IMR-90 (cell line): ENCODE data around the gene PTPRS. TPM values are rescaled to one million over a fixed set of nuclear protein-coding genes. Genes with fewer than 3 reads are reported as not detected.

Experiments
- ATAC-seq: fragments of 200-7000 bp; cut with Tn5 transposase; 2 replicates; pipeline ENCODE4 v1.9.1; 2020; ENCODE audit warnings: low read depth, mild to moderate bottlenecking, moderate library complexity
- BruUV-seq: library from RNA; stranded (reverse); fragments of 400-500 nt; replicated peaks from 2 replicates; lab custom pipeline; 2021; lab: Mats Ljungman, UMichigan
- CTCF ChIA-PET: fragments of 300-600 bp; formaldehyde crosslinking; extraction: SDS; loops from one replicate; lab custom pipeline; 2021; ENCODE audit warnings: antibody characterized with exemption; lab: Yijun Ruan, JAX
- POLR2A ChIA-PET: fragments of 300-600 bp; sonication (Branson Sonifier 250); formaldehyde crosslinking; loops from one replicate; lab custom pipeline; 2022; ENCODE audit warnings: antibody characterized with exemption; ENCODE audit not compliant: unreplicated experiment; lab: Charles Lee
- DNase-seq: peaks from one replicate; pipeline ENCODE4 v3.0.0; 2013
- H2AFZ ChIP-seq: replicated peaks from 2 replicates; pipeline ENCODE3; 2013; ENCODE audit warnings: low read length, mild to moderate bottlenecking; ENCODE audit not compliant: poor library complexity
- H2AK5ac ChIP-seq: 2 replicates; pipeline ENCODE4 v1.6.1; 2013; ENCODE audit warnings: low read depth, low read length, inconsistent platforms
- H2AK9ac ChIP-seq: replicated peaks from 2 replicates; pipeline ENCODE3; 2013; ENCODE audit warnings: mild to moderate bottlenecking, low read depth, low read length, moderate library complexity; ENCODE audit not compliant: poor library complexity
- H2BK120ac ChIP-seq: 2 replicates; pipeline ENCODE4 v1.6.1; 2013; ENCODE audit warnings: low read depth, low read length, inconsistent platforms
- H2BK15ac ChIP-seq: 3 replicates; pipeline ENCODE4 v1.6.1; 2013; ENCODE audit warnings: low read depth, low read length, inconsistent platforms
- H2BK20ac ChIP-seq: 2 replicates; pipeline ENCODE4 v1.6.1; 2013; ENCODE audit warnings: low read depth, mild to moderate bottlenecking, inconsistent platforms, low read length, moderate library complexity
- H2BK5ac ChIP-seq: 2 replicates; pipeline ENCODE4 v1.6.1; 2013; ENCODE audit warnings: mild to moderate bottlenecking, low read depth, low read length, inconsistent platforms; ENCODE audit not compliant: poor library complexity, severe bottlenecking
- H3K14ac ChIP-seq: replicated peaks from 2 replicates; pipeline ENCODE4 v1.6.1; 2013; ENCODE audit warnings: low read depth, low read length, inconsistent platforms
- H3K18ac ChIP-seq: 2 replicates; pipeline ENCODE4 v1.6.1; 2013; ENCODE audit warnings: low read depth, low read length, control low read depth
- H3K23ac ChIP-seq: 2 replicates; pipeline ENCODE4 v1.6.1; 2013; ENCODE audit warnings: low read depth, low read length, inconsistent platforms
- H3K27ac ChIP-seq: 2 replicates; pipeline ENCODE4 v1.5.1; 2013; ENCODE audit warnings: mild to moderate bottlenecking, control low read depth, low read length; ENCODE audit not compliant: insufficient read depth
- H3K27me3 ChIP-seq: 2 replicates; pipeline ENCODE4 v1.6.1; 2013; ENCODE audit warnings: low read length; ENCODE audit not compliant: control insufficient read depth, insufficient read depth
- H3K36me3 ChIP-seq: 2 replicates; pipeline ENCODE4 v1.6.1; 2013; ENCODE audit warnings: low read length, mixed read lengths; ENCODE audit not compliant: control insufficient read depth, insufficient read depth
- H3K4ac ChIP-seq: 2 replicates; pipeline ENCODE4 v1.6.1; 2013; ENCODE audit warnings: low read depth, low read length, inconsistent platforms
- H3K4me1 ChIP-seq: 2 replicates; pipeline ENCODE4 v1.6.1; 2013; ENCODE audit warnings: low read length, mixed read lengths; ENCODE audit not compliant: control insufficient read depth, insufficient read depth
- H3K4me2 ChIP-seq: 2 replicates; pipeline ENCODE4 v1.6.1; 2013; ENCODE audit warnings: low read depth, mild to moderate bottlenecking, control low read depth, low read length, moderate library complexity
- H3K4me3 ChIP-seq: 2 replicates; pipeline ENCODE4 v1.5.1; 2013; ENCODE audit warnings: low read depth, mild to moderate bottlenecking, control low read depth, low read length, moderate library complexity; ENCODE audit not compliant: insufficient read depth
- H3K56ac ChIP-seq: 2 replicates; pipeline ENCODE4 v1.6.1; 2013; ENCODE audit warnings: low read length, inconsistent platforms; ENCODE audit not compliant: insufficient read depth; ENCODE audit errors: extremely low read depth
- H3K79me1 ChIP-seq, 2 experiments: 2 replicates each; pipeline ENCODE4 v1.6.1; 2013; ENCODE audit warnings: low read length in 2 of 2, inconsistent platforms in 1 of 2, low read depth in 1 of 2
- H3K9ac ChIP-seq: 2 replicates; pipeline ENCODE4 v1.6.1; 2013; ENCODE audit warnings: low read depth, low read length, control low read depth
- H3K9me1 ChIP-seq: 2 replicates; pipeline ENCODE4 v1.6.1; 2013; ENCODE audit warnings: low read length, inconsistent platforms; ENCODE audit not compliant: insufficient read depth
- H3K9me3 ChIP-seq: 2 replicates; pipeline ENCODE4 v1.6.1; 2013; ENCODE audit warnings: low read length; ENCODE audit not compliant: control insufficient read depth, insufficient read depth
- H4K20me1 ChIP-seq: 2 replicates; pipeline ENCODE4 v1.6.1; 2013; ENCODE audit warnings: low read length, inconsistent platforms; ENCODE audit not compliant: insufficient read depth
- H4K5ac ChIP-seq: 2 replicates; pipeline ENCODE4 v1.6.1; 2013; ENCODE audit warnings: mild to moderate bottlenecking, low read depth, low read length, control low read depth
- H4K8ac ChIP-seq, 2 experiments: 2 replicates each; pipeline ENCODE4 v1.6.1; 2013; ENCODE audit warnings: low read depth in 2 of 2, low read length in 2 of 2, control low read depth in 1 of 2, inconsistent platforms in 1 of 2
- H4K91ac ChIP-seq: 2 replicates; pipeline ENCODE4 v1.6.1; 2013; ENCODE audit warnings: low read depth, low read length, inconsistent platforms; ENCODE audit not compliant: insufficient read depth
- CEBPB ChIP-seq: IDR thresholded peaks from 2 replicates; pipeline ENCODE4 v1.6.1; 2012; ENCODE audit warnings: low read depth, low read length, improper control_type of control experiment
- FOS ChIP-seq: fragments of 150-350 bp; IDR thresholded peaks from 2 replicates; pipeline ENCODE4 v1.6.1; 2016; ENCODE audit warnings: low read depth, low read length
- MAFK ChIP-seq: IDR thresholded peaks from 2 replicates; pipeline ENCODE4 v1.6.1; 2012; ENCODE audit warnings: low read depth, low read length, improper control_type of control experiment
- RAD21 ChIP-seq: IDR thresholded peaks from 2 replicates; pipeline ENCODE4 v1.6.1; 2012; ENCODE audit warnings: low read length, improper control_type of control experiment
- RFX5 ChIP-seq: IDR thresholded peaks from 2 replicates; pipeline ENCODE4 v1.8.0; 2012; ENCODE audit warnings: low read depth, mild to moderate bottlenecking, low read length, moderate library complexity
- SMC3 ChIP-seq: fragments of 150-350 bp; IDR thresholded peaks from 2 replicates; pipeline ENCODE4 v1.6.1; 2016; ENCODE audit warnings: low read depth, mild to moderate bottlenecking, antibody characterized with exemption, low read length, moderate library complexity
- WGBS, 2 experiments: methylation state at CpG; one replicate each; pipeline versions ENCODE4 v1.1.5 to v1.1.7; 2013; ENCODE audit warnings: missing lambda C conversion rate in 2 of 2; ENCODE audit not compliant: insufficient read length in 1 of 2; ENCODE audit errors: extremely low coverage in 2 of 2; 5-methylcytosine and 5-hydroxymethylcytosine counted together
- dilution Hi-C: fragments of 300-500 bp; cut with HindIII; formaldehyde crosslinking; loops from one replicate; pipeline ENCODE4 v1.14.3; 2018; ENCODE audit warnings: low sequenced_read_pairs; ENCODE audit not compliant: unreplicated experiment
- in situ Hi-C: fragments of 300-500 bp; cut with MboI; formaldehyde crosslinking; loops from 3 replicates; pipeline ENCODE4 v1.14.3; 2019; ENCODE audit warnings: low sequenced_read_pairs, inconsistent platforms, mixed read lengths
- intact Hi-C: fragments of 100-400 bp; cut with micrococcal nuclease; formaldehyde crosslinking; loops from 2 replicates; pipeline ENCODE4 v1.10.0; 2022
- polyA plus RNA-seq, 3 experiments: library from polyadenylated mRNA; depleted of rRNA; stranded (reverse); fragments of >200 nt; gene quantifications; 2 replicates each; pipeline ENCODE4 v1.2.3, GENCODE V29; 2012; ENCODE audit warnings: low replicate concordance in 1 of 3
- total RNA-seq: library from RNA; depleted of rRNA; stranded (reverse); fragments of >200 nt; gene quantifications from 2 replicates; pipeline ENCODE4 v1.2.3, GENCODE V29; 2012
- TF ChIP-seq, protein P1 (sequence below): fragments of 150-350 bp; IDR thresholded peaks from 2 replicates; pipeline ENCODE4 v1.6.1; 2016; ENCODE audit warnings: low read depth, mild to moderate bottlenecking, low read length, moderate library complexity, borderline replicate concordance

Gene PTPRS
- total and polyA plus RNA-seq, 2 of the 4 experiments (the other 2 are of a cell fraction), result 40.1 to 51.9 TPM

- POLR2A ChIA-PET, result no interaction called here
- in situ Hi-C loops, result no loop called here
Measured at GRCh38 chr19:5321851-5322681, 18.5 kb downstream of the PTPRS start.

More at GRCh38 chr19:5321851-5322681, 18.5 kb downstream of the PTPRS start:
- Histone ChIP-seq H3K36me3 (no peaks in the 10 kb centered on the region), H3K4me1 (no peaks in the 10 kb centered on the region), H2AFZ (no peak overlapping the region), H4K20me1 (peaks cover 27% of the 10 kb centered on the region), H2AK5ac (no peak overlapping the region), H3K18ac (no peak overlapping the region), H3K27ac (no peak overlapping the region), H3K14ac (no peak overlapping the region), H3K9me3 (0 out of 2 replicates have a peak, but pooled peaks cover 2% of the 10 kb centered on the region), H2BK120ac (no peak overlapping the region), H3K9me1 (no peaks in the 10 kb centered on the region), H3K4me3 (no peak overlapping the region), H2BK5ac (no peak overlapping the region), H3K79me1 (peaks cover 4 to 7% of the 10 kb centered on the region in 2 experiments; a peak in 3 of 4 replicates), H2AK9ac (no peak overlapping the region), H2BK15ac (no peak overlapping the region), H3K4ac (no peak overlapping the region), H3K23ac (no peak overlapping the region), H3K4me2 (no peak overlapping the region), H4K8ac (no peak overlapping the region), H3K9ac (no peak overlapping the region), H4K5ac (no peak overlapping the region), H3K27me3 (no peaks in the 10 kb centered on the region), H2BK20ac (no peak overlapping the region), H3K56ac (no peak overlapping the region), H4K91ac (no peak overlapping the region)
- dilution Hi-C loops (no loop called here), intact Hi-C loops (no loop called here)
- DNase-seq (no peak), ATAC-seq (no peak; the same call in 1 of the 2 replicates)
- WGBS, 2 experiments, result 76% methylated on average over 10 of the region's 34 CpGs; no CpG with 5 or more reads in 1 of the 2 experiments
- CTCF ChIA-PET, result no interaction called here
- BruUV-seq, result no TSS peak
- no peak for TF ChIP-seq CEBPB
- TF ChIP-seq, protein P1, sequence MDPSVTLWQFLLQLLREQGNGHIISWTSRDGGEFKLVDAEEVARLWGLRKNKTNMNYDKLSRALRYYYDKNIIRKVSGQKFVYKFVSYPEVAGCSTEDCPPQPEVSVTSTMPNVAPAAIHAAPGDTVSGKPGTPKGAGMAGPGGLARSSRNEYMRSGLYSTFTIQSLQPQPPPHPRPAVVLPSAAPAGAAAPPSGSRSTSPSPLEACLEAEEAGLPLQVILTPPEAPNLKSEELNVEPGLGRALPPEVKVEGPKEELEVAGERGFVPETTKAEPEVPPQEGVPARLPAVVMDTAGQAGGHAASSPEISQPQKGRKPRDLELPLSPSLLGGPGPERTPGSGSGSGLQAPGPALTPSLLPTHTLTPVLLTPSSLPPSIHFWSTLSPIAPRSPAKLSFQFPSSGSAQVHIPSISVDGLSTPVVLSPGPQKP, result no peak
- TF ChIP-seq RFX5, result no peak
- TF ChIP-seq RAD21, result no peak
- TF ChIP-seq MAFK, result no peak
- no peak for TF ChIP-seq FOS
- TF ChIP-seq SMC3, result no peak
